HG02884 (cell line): ENCODE data around the gene MESP1.

ENCODE experiments used
- ATAC-seq: cut with Tn5 transposase; IDR thresholded peaks from one replicate; pipeline ENCODE4 v1.9.1; 2021; ENCODE audit warnings: mild to moderate bottlenecking, moderate library complexity; ENCODE audit not compliant: unreplicated experiment

The MESP1 gene

DNA sequence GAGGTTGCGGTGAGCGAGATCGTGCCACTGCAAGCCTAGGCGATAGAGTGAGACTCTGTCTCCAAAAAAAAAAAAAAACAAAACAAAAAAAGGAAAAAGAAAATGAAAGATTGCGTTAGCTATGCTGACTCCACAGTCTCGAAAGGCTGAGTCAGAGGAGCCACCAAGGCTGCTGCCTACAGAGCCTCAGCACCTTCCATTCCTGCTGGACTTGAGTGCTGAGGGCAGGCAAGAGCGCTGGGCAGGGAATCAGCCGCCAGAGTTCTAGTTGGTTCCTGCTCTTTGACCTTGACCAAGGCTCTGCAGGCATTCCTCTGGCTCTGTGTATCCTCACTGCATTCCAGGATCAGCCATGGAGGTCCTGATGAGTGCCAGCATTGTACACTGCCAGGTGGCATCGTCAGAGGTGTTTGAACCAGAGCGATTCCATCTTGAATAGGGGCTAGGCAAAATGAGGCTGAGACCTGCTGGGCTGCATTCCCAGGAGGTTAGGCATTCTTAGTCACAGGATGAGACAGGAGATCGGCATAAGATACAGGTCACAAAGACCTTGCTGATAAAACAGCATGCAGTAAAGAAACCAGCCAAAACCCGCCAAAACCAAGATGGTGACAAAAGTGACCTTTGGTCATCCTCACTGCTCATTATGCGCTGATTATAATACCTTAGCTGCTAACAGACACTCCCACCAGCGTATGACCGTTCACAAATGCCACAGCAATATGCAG, 31.0 kb upstream of the MESP1 start:
- no peak for ATAC-seq

DNA sequence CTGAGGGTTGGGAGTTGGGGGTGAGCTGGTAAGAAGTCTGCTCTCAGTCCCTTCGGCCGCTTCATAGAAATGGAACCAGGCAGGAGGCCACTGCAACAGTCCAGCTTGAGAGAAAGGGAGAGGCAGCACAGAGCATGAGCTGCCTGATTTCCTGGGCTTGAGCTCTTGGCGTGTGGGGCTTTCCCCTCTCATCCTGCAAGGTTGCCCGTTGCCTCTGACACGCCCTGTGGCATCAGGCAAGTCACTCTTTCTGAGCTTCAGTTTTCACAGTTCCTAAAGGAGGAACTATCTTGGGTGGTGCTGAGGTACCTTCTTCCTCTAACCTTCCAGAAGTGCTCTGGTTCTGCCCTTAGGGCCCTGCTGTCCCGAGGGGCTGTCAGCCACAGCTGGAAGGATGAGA, 30.0 kb upstream of the MESP1 start:
- ATAC-seq, result no peak

DNA sequence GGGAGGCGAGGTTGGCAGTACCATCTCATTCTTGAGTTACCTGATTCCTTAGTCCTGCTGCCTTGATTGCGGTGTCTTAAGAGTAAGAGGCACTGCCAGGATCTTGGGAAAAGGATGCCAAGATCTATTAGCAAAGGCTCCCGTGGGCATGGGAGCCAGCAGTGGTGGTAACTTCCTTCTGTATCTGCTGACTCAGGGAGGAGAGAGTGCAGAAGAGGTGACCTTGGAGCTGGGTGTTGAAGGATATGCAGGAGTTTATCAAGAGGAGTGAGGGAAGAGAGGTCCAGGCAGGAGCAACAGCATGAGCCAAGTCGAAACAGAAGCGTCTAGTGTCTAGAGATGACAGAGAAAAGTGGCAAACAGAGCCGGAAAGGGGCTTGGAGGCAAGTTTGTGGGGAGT, 29.6 kb upstream of the MESP1 start:
- no peak for ATAC-seq

DNA sequence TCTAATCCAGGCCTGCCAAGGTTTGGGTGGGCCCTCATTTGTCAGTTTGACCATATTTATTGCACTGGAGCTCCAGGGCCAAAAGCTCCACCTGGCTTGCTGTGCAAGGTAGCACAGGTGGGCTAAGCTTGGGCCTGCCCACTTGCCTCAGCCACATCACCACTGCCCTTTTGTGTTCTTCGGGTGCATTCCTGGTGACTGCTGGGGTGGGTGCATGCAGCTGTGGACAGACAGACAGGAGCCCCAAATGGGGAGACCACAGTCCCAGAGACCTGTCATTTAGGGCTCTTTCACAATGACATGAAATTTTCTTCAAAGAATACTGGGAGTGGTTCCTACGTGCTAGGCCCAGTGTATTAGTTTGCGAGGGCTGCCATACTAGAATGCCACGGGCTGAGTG, 27.8 kb upstream of the MESP1 start:
- no peak for ATAC-seq

DNA sequence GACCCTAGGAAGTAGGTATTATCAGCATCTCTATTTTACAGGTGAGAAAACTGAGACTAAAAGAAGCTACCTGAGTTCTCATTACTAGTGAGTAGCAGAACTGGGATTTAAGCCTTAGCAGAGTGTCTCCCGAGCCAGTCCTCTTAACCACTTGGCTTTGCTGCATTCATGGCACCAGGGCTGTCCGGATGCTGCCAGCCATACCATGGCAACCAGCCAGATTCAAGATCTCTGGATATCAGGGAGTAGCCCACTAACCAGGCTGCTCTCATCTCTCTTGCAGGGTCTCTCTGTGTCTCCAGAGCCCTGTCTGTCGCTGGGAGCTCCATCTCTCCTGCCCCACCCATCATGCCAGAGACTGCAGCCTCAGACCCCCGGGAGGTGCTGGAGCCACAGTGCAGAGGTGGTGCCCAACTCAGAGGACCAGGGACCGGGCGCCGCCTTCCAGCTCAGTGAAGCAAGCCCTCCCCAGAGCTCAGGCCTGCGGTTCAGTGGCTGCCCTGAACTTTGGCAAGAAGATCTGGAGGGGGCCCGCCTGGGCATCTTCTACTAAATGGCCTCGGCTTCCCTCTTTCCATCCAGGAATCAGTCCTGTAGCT, 26.8 kb upstream of the MESP1 start:
- no peak for ATAC-seq

DNA sequence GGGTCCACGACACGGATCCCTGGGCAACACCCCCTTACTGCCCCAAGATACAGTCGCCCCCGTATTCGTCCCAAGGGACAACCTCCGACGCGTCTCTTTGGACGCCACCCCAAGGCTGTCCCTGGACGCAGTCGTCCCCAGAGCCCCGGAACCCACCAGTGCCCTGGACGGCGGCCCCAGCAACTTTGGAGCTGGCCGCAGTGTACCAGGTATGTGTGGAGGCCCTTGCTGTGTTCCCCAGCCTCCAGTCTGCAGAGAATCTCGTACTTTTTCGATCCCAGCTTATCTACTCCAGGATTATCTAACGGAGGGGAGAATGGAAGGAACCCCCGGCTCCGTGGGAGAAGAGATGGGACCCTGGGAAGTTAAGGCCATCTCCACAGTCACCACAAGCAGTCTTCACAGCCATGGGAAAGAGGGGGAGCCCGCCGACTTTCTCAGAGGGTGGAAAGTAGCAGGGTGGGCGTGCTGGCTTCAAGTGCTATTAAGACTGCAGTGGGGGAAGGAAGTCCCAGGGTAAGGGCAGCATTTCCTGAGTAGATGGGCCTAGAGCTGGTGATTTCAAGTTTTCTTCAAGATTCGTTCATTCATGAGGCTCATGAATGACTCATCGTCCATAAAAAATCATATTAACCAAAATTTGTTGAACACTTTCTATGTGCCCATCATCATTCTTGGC, 26.2 kb upstream of the MESP1 start:
- ATAC-seq, result no peak

DNA sequence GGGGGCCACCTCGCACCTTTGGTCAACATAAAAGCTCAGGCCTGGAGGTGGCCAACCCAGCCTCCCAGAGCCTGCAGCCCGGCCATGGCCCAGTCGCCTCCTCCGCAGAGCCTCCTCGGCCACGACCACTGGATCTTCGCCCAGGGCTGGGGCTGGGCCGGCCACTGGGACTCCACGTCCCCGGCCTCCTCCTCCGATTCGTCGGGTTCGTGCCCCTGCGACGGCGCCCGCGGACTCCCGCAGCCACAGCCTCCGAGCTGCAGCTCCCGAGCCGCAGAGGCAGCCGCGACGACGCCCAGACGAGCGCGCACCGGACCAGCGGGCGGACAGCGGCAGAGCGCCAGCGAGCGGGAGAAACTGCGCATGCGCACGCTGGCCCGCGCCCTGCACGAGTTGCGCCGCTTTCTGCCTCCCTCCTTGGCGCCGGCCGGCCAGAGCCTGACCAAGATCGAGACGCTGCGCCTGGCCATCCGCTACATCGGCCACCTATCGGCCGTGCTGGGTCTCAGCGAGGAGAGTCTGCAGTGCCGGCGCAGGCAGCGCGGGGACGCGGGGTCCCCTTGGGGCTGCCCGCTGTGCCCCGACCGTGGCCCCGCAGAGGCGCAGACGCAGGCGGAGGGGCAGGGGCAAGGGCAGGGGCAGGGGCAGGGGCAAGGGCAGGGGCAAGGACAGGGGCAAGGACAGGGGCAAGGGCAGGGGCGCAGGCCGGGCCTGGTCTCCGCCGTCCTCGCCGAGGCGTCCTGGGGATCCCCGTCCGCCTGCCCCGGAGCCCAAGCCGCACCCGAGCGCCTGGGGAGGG, 25.4 kb upstream of the MESP1 start, which contains the start of gene MESP2:
Gene MESP2 (plus strand): TSS at position 59 of the 799 bp plus-strand sequence. CDS start 26 bp downstream, at position 85.
- no peak for ATAC-seq

DNA sequence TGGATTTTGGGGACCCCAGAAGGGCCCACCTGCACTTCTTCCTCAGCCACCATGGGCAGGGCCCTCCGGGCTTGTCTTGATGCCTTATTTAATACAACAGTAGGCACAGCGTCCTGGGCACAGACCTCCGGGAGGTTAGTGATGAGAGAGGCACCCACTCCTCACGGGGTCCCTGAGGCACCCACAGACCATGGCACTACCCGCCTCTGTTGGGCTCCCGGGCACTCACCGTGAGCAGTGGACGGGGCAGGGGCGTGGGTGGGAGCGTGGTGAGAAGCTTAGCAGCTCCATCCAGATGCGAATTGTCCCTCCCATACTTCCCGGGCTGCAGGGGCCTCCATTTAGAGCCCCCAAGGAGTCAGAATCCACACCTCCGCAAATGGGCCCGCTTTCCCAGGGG, 24.8 kb upstream of the MESP1 start:
- no peak for ATAC-seq

DNA sequence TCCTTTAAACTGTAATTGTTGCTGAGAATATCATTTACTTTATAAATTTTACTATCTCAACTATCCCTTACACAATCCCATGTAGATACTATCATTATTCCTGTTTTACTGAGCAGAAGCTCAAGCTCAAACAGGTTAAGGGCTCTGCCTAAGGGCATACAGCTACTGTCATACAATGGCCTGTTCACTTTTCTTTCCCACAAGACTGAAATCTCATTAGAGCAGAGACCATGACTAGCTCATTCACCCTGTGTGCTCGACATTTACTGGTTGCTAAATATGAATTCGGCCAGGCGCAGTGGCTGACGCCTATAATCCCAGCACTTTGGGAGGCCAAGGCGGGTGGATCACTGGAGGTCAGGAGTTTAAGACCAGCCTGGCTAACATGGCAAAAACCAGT, 23.4 kb upstream of the MESP1 start:
- ATAC-seq, result no peak

DNA sequence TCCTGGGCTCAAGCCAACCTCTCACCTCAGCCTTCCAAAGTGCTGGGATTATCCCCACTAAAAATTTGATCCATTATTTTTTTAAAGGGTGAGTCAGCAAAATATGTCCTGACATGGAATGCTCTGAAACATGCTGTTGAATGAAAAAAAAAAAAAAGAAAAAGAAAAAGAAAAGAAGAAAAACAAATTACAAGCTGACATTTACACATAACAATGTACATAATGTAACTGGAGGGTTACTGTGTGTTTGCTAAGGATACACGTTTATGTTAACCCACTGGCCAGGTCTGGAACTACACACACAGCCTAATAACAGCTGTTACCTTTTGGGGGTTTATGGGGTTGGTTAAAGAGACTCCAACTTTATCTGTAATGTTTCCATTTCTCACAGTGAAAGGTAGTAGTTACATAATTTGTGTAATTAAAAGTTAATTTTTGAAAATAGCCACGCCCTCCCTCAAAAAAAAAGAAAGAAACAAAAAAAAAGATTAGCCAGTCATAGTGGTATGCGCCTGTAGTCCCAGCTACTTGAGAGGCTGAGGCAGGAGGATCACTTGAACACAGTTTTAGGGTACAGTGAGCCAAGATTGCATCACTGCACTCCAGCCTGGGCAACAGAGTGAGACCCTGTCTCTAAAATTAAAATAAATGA, 22.0 kb upstream of the MESP1 start:
- no peak for ATAC-seq

DNA sequence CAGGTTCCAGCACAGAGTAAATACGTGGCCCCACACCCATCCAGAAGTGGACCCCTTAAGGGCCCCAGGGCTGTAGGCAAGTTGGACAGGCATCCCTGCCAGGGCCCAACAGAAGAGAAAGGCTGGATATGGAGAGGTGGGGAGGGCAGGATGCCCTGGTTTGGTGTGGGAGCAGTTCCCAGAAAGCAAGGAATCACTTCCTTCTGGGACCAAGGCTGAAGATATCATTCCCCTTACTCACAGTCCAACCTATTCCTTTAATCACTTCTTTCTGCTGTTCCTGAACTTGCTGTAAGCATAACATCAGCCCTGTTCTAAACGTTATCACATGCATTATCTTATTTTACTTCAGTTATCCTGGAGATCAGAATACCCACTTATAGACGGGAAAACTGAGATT, 19.0 kb upstream of the MESP1 start:
- no peak for ATAC-seq

DNA sequence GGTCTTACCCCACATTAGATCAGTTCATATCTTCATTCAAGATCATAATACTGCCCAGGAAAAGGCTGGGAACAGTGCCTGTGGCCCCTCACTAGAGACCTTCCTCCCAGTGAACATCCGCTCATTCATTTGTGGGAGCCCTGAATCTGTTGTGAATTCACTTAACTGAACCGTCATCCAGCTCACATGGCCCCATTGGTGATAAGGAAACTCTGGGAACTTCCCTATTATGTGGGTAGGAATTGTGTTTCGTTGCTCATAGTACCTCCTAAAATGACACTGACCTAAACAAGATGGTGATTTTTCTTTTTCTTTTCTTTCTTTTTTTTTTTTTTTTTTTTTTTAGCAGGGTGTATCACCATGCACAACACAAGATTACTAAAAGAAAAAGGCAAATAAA, 18.3 kb upstream of the MESP1 start:
- no peak for ATAC-seq

DNA sequence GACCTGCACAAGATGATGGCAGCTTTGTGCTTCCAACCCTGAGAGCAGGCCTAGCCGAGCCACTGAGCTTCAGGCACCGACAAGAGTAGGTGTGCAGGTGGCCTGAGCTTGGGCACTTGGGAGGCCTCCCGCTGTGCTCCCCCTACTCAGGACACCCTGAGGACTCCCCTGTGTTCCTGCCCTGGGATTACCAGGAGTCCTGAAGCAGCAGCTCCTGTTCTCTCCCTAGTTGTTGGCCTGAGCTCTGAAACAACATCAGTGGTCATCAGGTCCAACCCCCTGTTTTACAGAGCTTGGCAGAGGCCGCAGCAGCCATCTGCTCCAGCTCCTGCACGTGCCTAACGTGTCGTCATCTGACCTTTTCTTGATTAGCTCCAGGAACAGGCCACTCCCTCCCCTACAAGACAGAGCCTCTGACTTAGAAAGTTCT, 17.0 kb upstream of the MESP1 start:
- ATAC-seq, result no peak

DNA sequence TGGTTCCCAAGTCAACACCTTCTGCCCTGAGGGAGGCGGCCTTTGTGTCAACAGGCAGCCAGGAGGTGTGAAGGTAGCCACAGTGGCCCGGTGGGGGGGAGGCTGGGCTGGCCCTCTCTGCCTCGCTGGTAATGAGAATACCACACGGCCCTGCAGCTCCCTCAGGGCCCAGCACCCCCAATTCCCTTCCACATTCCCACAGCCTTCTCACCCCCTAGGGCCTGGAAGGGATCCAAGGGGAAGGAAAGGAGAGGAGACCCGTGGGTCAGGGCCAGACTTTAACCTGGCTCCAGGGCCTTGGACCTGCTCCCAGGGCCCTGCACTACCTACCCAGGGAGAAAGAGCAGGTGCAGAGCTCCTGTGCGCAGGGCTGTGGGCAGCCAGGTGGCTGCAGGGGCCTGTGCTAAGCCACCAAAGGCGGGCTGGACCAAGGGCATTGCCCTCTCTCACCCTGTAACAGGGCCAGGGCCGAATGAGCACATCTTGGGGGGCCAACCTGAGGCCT, 16.4 kb upstream of the MESP1 start:
- no peak for ATAC-seq

DNA sequence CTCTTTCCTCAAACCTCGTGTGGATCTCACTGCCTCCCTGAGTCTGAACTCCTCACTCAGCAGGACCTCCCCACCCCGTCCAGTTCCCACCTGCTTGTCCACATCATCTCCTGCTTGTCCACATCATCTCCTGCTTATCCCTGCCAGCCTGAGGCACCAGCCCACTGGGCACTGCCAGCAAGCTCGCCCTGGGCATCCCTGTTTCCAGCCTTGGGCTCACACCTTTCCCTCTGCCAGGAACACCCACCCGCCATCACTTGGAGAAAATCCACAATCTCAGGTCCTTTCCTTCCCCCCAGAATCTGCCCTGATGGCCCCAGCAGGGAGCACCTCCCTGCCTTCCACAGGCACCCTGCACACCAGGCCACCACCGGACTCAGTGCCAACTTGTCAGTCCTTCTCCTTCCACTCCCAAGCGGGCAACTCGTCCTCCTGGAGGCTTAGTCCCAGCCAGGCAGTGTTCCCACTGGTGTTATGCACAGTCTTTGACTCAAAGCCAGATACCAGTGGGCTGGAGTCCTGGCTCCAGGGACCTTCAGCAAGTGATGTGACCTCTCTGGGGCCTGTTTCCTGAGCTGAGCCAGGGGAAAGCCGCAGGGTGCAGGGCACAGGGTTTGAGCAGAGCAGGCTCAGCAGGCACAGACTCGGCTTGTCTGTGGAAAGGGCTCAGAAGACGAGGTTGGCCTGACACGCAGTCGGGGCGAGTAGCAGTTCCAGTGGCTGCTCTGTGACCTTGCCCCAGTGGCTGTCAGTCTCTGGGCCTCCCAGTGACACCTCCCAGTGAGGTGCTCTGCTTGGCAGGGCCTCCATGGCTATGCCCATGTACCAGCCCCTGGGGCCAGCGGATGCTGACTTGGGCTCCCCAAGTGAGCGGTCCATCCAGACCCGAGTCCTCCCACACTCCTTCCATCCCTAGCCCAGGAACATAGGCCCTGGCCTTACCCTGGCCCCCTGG, 15.6 kb upstream of the MESP1 start:
- ATAC-seq, result no peak

DNA sequence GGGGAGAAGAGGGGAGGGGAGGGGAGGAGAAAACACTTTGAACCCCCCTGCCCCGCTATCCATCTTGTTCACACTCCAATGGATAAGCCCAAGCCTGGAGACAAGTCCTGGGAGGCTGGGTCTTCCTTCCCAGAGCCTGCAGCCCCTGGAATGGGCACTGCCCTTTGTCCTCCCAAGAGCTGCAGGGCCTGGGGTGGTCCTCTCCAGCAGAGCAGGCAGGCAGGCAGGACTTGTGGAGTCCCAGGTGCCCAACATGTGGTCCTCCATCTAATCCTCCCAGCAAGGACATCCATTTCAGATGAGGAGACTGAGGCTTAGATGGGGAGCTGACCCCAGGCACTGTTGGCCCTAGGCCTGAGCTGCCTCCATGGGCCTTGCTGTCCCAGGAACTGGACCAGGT, 14.6 kb upstream of the MESP1 start:
- no peak for ATAC-seq

DNA sequence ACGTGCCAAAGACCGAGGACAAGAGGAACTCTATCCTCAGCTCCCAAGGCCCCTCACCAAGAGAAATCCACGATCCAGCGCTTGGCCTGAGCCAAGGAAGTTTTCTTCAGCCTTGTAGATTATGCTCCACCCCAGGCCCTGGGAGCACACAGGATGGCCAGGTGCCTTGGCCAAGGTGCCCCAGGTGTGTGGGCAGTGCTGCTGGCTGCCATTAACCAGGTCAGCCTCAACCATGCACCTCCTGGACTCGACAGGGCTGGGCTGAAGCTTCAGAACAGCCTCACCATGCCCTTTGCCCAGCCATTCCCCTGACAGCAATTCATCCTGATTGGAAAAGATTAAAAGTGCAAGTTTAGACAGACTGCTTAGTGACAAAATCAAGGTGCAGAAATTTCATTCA, 10.9 kb upstream of the MESP1 start:
- no peak for ATAC-seq

DNA sequence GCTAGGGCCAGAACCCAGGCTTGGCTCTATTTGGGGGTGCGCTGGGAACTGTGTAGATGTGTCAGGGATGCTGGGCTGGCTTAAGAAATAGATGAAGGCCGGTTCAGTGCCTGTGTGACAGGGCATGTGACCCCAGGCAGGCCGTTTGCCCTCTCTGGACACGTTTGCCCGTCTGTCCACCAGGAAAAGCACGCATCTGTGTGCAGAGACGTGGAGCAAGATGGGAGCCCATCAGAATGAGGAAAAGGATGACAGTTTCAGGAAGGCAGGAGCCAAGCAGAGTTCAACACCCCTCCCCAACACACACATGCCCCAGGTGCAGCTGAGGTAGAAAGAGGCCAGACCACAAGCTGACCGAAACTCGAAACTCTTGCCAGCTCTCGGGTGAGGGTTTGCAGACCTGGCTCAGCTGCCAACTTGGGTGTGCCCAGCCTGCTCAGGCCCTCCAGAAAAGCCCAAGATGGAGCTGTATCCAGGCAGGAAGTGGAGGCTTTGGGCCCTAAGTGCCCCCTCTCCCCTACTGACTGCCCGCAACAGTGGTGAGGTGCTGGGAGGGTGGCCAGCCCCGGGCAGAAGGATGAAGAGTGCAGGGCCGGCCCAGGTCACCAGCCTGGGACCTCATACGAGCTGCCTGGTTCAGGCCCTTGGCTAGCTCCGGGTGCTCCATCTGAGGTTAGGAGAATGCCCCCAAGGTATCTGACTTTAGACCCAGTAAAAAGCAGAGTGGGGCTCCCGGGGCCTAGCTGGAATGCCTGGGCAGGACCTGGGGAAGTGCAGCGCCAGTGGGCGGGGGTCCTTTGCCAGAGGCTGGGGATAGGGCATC, 10.2 kb upstream of the MESP1 start:
- ATAC-seq, result no peak
